NCI-H446 treated with DMSO at 0.1 percent for 48 hours (cell line): ENCODE results near the gene RNF225.
"Not testable (repeated sequence)": the region's sequence is repeated elsewhere in the genome, so short reads cannot be mapped to it uniquely, and the experiment has no call there.

Source experiments
- DNase-seq: peaks from one replicate; lab custom pipeline; 2025; lab: John Stamatoyannopoulos, UW

The RNF225 gene

GRCh38 chr19:58387338-58388174, 7.9 kb upstream of the RNF225 start:
- no peak for DNase-seq

- DNase-seq, result no peak
Observed at GRCh38 chr19:58388175-58388526, 7.3 kb upstream of the RNF225 start.

- no peak for DNase-seq
Observed at GRCh38 chr19:58392945-58393724, 2.3 kb upstream of the RNF225 start.

- no peak for DNase-seq
Observed at GRCh38 chr19:58393725-58394033, 1.8 kb upstream of the RNF225 start.

- DNase-seq, result no peak
Observed at GRCh38 chr19:58394821-58395219, 636 bp upstream of the RNF225 start.

GRCh38 chr19:58395979-58396627, 647 bp downstream of the RNF225 start:
- no peak for DNase-seq

- DNase-seq, result no peak
Observed at GRCh38 chr19:58396691-58397532, 1.5 kb downstream of the RNF225 start.

GRCh38 chr19:58397533-58398037, 2.1 kb downstream of the RNF225 start:
- no peak for DNase-seq

- no peak for DNase-seq
Observed at GRCh38 chr19:58398087-58398486, 2.6 kb downstream of the RNF225 start.

- no peak for DNase-seq
Observed at GRCh38 chr19:58398545-58398944, 3.1 kb downstream of the RNF225 start.

GRCh38 chr19:58399903-58400302, 4.4 kb downstream of the RNF225 start:
- DNase-seq, result no peak

- DNase-seq, result peak; percentile 84
Observed at GRCh38 chr19:58400316-58400915, 5.0 kb downstream of the RNF225 start.

GRCh38 chr19:58400916-58401839, 5.7 kb downstream of the RNF225 start:
- peak; percentile 99 for DNase-seq

GRCh38 chr19:58401840-58402421, 6.5 kb downstream of the RNF225 start:
- no peak for DNase-seq

GRCh38 chr19:58403920-58404478, 8.5 kb downstream of the RNF225 start:
- DNase-seq, result not testable (repeated sequence)

- DNase-seq, result no peak
Observed at GRCh38 chr19:58406818-58407657, 11.6 kb downstream of the RNF225 start.

GRCh38 chr19:58407658-58408151, 12.2 kb downstream of the RNF225 start:
- DNase-seq, result no peak
